Measurements from ENCODE around the gene SOSTDC1. TPM values are rescaled to one million over a fixed set of nuclear protein-coding genes. Genes with fewer than 3 reads are reported as not detected.

The SOSTDC1 gene
- total RNA-seq, 2 donors from 2014 or later, result not detected

DNA sequence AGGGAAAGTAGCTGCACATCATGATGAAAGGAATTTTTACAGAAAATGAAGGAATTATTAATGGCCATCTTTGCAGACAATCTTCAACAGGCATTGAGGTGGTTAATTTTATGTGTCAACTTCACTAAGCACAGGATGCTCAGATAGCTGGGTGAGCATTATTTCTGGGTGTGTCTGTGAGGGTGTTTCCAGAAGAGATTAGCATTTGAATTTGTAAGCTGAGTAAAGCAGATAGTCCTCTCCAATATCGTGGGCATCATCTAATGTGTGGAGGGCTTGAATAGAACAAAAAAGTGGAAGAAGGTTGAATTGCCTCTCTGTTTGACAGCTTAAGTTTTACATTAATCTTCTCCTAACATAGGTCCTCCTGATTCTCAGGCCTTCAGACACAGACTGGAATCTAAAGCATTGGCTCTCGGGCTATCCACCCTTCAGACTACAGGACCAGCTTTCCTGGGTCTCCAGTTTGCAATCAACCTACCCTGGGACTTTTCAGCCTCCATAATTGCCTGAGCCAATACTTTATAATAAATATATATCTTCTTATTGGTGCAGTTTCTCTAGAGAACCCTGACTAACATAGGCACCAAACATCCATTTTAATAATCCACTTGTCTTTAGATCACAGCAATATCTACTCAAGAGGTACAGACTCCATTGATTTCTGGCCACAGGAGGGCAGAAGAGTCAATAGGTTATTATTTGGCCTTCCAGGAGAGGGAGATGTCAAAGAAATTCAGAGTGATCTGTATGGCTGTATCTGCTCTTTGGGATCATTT, 33.7 kb downstream of the SOSTDC1 start:
- Histone ChIP-seq H3K36me3 (replicated peaks in 1 of 2; ENCODE audit: insufficient read depth in 1 of 2, low read depth in 2 of 2) (no peaks in the 10 kb centered on the region), H3K9me3 (no peaks in the 10 kb centered on the region), H3K4me3 (no peak overlapping the region), H3K27me3 (no peaks in the 10 kb centered on the region), H3K27ac (no peak overlapping the region), H3K4me1 (no peaks in the 10 kb centered on the region)
- WGBS, 2 donors, result 82 to 88% methylated on average over 2 of the region's 2 CpGs
- no peak for TF ChIP-seq POLR2A (IDR thresholded peaks at IDR 0.05)
- TF ChIP-seq, protein P1, sequence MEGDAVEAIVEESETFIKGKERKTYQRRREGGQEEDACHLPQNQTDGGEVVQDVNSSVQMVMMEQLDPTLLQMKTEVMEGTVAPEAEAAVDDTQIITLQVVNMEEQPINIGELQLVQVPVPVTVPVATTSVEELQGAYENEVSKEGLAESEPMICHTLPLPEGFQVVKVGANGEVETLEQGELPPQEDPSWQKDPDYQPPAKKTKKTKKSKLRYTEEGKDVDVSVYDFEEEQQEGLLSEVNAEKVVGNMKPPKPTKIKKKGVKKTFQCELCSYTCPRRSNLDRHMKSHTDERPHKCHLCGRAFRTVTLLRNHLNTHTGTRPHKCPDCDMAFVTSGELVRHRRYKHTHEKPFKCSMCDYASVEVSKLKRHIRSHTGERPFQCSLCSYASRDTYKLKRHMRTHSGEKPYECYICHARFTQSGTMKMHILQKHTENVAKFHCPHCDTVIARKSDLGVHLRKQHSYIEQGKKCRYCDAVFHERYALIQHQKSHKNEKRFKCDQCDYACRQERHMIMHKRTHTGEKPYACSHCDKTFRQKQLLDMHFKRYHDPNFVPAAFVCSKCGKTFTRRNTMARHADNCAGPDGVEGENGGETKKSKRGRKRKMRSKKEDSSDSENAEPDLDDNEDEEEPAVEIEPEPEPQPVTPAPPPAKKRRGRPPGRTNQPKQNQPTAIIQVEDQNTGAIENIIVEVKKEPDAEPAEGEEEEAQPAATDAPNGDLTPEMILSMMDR (IDR thresholded peaks at IDR 0.05), result peak; percentile 15 to 79 (median 58)
- ATAC-seq (peak; percentile 71), DNase-seq (peak; percentile 22 to 60 (median 46))
- intact Hi-C loops (cut with DNase I), result loop anchor here (10.0 kb wide), 1 partner anchor 133 kb away; no protein-coding TSS in a partner anchor

DNA sequence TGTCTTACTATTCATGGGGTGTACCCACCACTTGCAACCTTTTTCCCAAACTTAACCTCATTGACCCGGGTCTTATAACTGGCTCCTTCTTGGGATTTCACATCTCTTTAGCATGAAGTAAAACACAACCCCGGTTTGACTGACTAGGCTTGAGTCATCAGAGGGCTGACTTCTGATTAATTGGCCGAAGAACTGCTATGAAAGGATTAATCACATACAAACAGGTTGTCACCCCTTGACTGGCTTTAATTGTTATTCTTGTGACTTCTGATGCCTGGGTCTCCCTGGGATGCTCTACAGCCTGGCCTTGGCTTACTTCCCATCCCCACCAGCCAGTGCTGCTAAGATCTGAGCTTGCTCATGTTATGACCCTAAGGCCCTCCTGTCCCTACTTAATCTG, 35.4 kb downstream of the SOSTDC1 start:
- Histone ChIP-seq H3K27ac (no peak overlapping the region), H3K4me1 (no peaks in the 10 kb centered on the region), H3K36me3 (replicated peaks in 1 of 2; ENCODE audit: insufficient read depth in 1 of 2, low read depth in 2 of 2) (no peaks in the 10 kb centered on the region), H3K9me3 (no peaks in the 10 kb centered on the region), H3K27me3 (no peaks in the 10 kb centered on the region), H3K4me3 (no peak overlapping the region)
- no peak for TF ChIP-seq POLR2A (IDR thresholded peaks at IDR 0.05)
- TF ChIP-seq, protein P1 (IDR thresholded peaks at IDR 0.05), result no peak
- 73 to 79% methylated on average over 3 of the region's 3 CpGs for WGBS, 2 donors
- intact Hi-C loops (cut with DNase I), result loop anchor here (10.0 kb wide), 1 partner anchor 135 kb away; no protein-coding TSS in a partner anchor
- ATAC-seq (no peak), DNase-seq (no peak)

DNA sequence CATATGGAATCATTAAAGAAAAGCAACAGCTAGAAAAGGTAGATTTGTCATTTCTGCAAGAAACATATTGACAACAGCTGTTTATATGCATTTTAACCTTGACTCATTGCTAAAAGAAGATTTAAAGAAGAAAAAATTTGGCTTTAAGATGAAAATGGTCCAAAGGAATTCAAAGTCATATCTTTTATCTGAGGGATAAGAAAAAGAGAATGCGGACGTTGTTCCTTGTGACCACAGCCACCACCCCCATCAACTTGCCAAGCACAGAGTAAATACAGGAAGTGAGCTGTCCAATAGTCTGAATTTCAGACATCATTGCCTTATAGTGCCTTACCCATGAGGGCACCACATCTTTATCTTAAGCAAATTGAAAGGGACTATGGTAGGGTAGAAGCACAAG, 36.9 kb downstream of the SOSTDC1 start:
- H3K4me1 ChIP-seq, result no peaks in the 10 kb centered on the region
- WGBS, 2 donors, result 33 to 43% methylated on average over 2 of the region's 2 CpGs
- no peaks in the 10 kb centered on the region for H3K27me3 ChIP-seq
- no peak overlapping the region for H3K27ac ChIP-seq
- DNase-seq (no peak), ATAC-seq (no peak)
- TF ChIP-seq POLR2A (IDR thresholded peaks at IDR 0.05), result no peak
- no peaks in the 10 kb centered on the region for H3K9me3 ChIP-seq
- intact Hi-C loops (cut with DNase I), result no loop called here
- H3K4me3 ChIP-seq, result no peak overlapping the region
- no peaks in the 10 kb centered on the region for H3K36me3 ChIP-seq (replicated peaks in 1 of 2; ENCODE audit: insufficient read depth in 1 of 2, low read depth in 2 of 2)

DNA sequence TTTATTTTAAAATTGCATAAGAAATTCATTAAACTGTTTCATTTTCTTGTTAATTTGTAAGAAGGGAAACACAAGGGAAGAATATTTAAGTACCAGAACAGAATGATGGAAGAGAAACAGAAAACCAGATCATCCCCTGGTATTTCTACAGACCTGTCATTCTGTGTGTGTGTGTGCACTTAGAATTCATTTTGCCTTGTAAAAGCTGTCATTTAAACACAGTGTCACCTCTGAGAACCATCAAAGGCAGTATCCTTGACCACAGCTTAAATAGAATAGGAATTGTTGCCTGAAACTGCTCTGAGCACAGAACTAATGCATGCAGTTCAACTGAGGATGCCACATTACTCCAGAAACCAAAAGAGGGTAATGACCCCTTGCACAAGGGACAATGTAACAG, 37.4 kb downstream of the SOSTDC1 start:
- ATAC-seq (no peak), DNase-seq (no peak)
- Histone ChIP-seq H3K27ac (no peak overlapping the region), H3K9me3 (no peaks in the 10 kb centered on the region), H3K27me3 (no peaks in the 10 kb centered on the region), H3K4me3 (no peak overlapping the region), H3K36me3 (replicated peaks in 1 of 2; ENCODE audit: insufficient read depth in 1 of 2, low read depth in 2 of 2) (no peaks in the 10 kb centered on the region), H3K4me1 (no peaks in the 10 kb centered on the region)
- intact Hi-C loops (cut with DNase I), result no loop called here
- TF ChIP-seq, protein P1 (IDR thresholded peaks at IDR 0.05), result no peak
- no peak for TF ChIP-seq POLR2A (IDR thresholded peaks at IDR 0.05)

DNA sequence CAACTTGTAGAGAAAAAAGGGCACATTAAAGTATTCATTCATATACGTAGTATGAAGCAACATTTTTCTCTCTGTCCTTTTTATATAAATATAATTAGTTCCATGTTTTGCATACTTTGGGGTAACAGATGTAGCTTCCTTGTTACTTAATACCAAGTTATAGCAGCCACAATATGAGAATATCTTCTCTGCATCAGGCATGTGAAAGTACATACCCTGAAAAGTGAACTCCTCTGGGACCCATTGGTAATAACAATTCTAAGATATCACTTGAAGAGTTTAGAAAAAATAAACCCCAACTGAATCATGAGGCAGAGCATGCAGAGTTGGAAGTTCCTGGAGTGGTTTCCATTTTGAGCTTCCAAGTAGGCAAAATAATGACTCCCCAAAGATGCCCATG, 41.8 kb downstream of the SOSTDC1 start:
- intact Hi-C loops (cut with DNase I), result no loop called here
- Histone ChIP-seq H3K4me1 (peaks cover 21% of the 10 kb centered on the region), H3K36me3 (replicated peaks in 1 of 2; ENCODE audit: insufficient read depth in 1 of 2, low read depth in 2 of 2) (no peaks in the 10 kb centered on the region), H3K4me3 (no peak overlapping the region), H3K27ac (no peak overlapping the region), H3K9me3 (no peaks in the 10 kb centered on the region), H3K27me3 (no peaks in the 10 kb centered on the region)
- TF ChIP-seq, protein P1 (IDR thresholded peaks at IDR 0.05), result no peak
- no peak for TF ChIP-seq POLR2A (IDR thresholded peaks at IDR 0.05)
- ATAC-seq (no peak), DNase-seq (no peak)
- 40 to 83% methylated on average over 1 of the region's 1 CpG for WGBS, 2 donors
